Measurements from ENCODE around the gene CYP2U1. TPM values are rescaled to one million over a fixed set of nuclear protein-coding genes. Genes with fewer than 3 reads are reported as not detected.
A peak's percentile ranks its signal among the peaks of the same experiment; 100 is the strongest.

The CYP2U1 gene
- total RNA-seq, 1 donor from 2014 or later: 4.4 TPM

- Mint-ChIP-seq H3K36me3 (ENCODE audit: unreplicated experiment) (no peaks in the 10 kb centered on the region), H3K4me1 (ENCODE audit: low read depth, unreplicated experiment) (peaks cover 3% of the 10 kb centered on the region), H3K4me3 (ENCODE audit: unreplicated experiment) (no peak overlapping the region), H3K27ac (ENCODE audit: unreplicated experiment) (no peak overlapping the region), H3K9me3 (ENCODE audit: unreplicated experiment) (peaks cover 8% of the 10 kb centered on the region), H3K27me3 (ENCODE audit: unreplicated experiment) (peaks cover 2% of the 10 kb centered on the region)
- TF ChIP-seq CTCF (IDR thresholded peaks at IDR 0.05; ENCODE audit: partially characterized antibody, unreplicated experiment): no peak
- no peak for DNase-seq
Observed at GRCh38 chr4:107987916-107988762, 56.8 kb downstream of the CYP2U1 start.

GRCh38 chr4:107988763-107989035, 57.4 kb downstream of the CYP2U1 start:
- Mint-ChIP-seq H3K36me3 (ENCODE audit: unreplicated experiment) (no peaks in the 10 kb centered on the region), H3K9me3 (ENCODE audit: unreplicated experiment) (peaks cover 8% of the 10 kb centered on the region), H3K27ac (ENCODE audit: unreplicated experiment) (no peak overlapping the region), H3K4me1 (ENCODE audit: low read depth, unreplicated experiment) (peaks cover 3% of the 10 kb centered on the region), H3K4me3 (ENCODE audit: unreplicated experiment) (no peak overlapping the region), H3K27me3 (ENCODE audit: unreplicated experiment) (peaks cover 2% of the 10 kb centered on the region)
- no peak for DNase-seq
- no peak for TF ChIP-seq CTCF (IDR thresholded peaks at IDR 0.05; ENCODE audit: partially characterized antibody, unreplicated experiment)

GRCh38 chr4:107989162-107989536, 57.8 kb downstream of the CYP2U1 start:
- Mint-ChIP-seq H3K4me1 (ENCODE audit: low read depth, unreplicated experiment) (peaks cover 3% of the 10 kb centered on the region), H3K36me3 (ENCODE audit: unreplicated experiment) (no peaks in the 10 kb centered on the region), H3K27ac (ENCODE audit: unreplicated experiment) (peak overlapping the region; percentile 87), H3K27me3 (ENCODE audit: unreplicated experiment) (peaks cover 2% of the 10 kb centered on the region), H3K9me3 (ENCODE audit: unreplicated experiment) (peaks cover 8% of the 10 kb centered on the region), H3K4me3 (ENCODE audit: unreplicated experiment) (peak overlapping the region; percentile 91)
- no peak for TF ChIP-seq CTCF (IDR thresholded peaks at IDR 0.05; ENCODE audit: partially characterized antibody, unreplicated experiment)
- no peak for DNase-seq

GRCh38 chr4:107989537-107990386, 58.4 kb downstream of the CYP2U1 start, which contains the start of gene HADH:
TSS of gene HADH (plus strand) at chr4:107989889. CDS start at chr4:107989933, 44 bp downstream.
- peak; percentile 94 for DNase-seq
- H3K9me3 Mint-ChIP-seq (ENCODE audit: unreplicated experiment): peaks cover 8% of the 10 kb centered on the region
- peak within 1 kb of the TSS; percentile 87 for H3K27ac Mint-ChIP-seq (ENCODE audit: unreplicated experiment)
- H3K27me3 Mint-ChIP-seq (ENCODE audit: unreplicated experiment): peaks cover 2% of the 10 kb centered on the region
- H3K4me1 Mint-ChIP-seq (ENCODE audit: low read depth, unreplicated experiment): peaks cover 3% of the 10 kb centered on the region
- H3K4me3 Mint-ChIP-seq (ENCODE audit: unreplicated experiment): peak within 1 kb of the TSS; percentile 91
- H3K36me3 Mint-ChIP-seq (ENCODE audit: unreplicated experiment): no peaks in the 10 kb centered on the region
- TF ChIP-seq CTCF (IDR thresholded peaks at IDR 0.05; ENCODE audit: partially characterized antibody, unreplicated experiment): no peak
